Measurements from ENCODE around the gene ERC2. TPM values are rescaled to one million over a fixed set of nuclear protein-coding genes. Genes with fewer than 3 reads are reported as not detected.

Gene ERC2
- polyA plus RNA-seq, 1 experiment = 0.07 TPM

DNA sequence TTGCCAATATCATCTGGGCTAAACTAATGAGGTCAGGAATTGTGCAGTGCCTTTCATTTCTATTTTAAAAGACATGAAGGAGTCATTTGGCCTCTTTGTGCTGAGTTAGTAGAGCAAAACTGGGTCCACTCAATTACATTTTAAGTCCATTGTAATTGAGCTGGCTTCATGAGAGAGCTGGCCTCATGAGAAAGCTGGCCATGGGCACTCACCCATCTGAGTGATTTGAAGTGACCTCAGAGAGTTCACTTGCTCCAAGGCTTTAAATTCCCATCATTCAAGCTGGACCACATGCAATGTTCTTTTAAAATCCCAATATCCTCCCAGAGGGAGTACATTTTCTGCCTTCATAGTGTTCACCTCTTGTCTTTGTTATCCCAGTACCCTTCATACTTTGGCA, 645.3 kb downstream of the ERC2 start:
- TF ChIP-seq, protein P1, sequence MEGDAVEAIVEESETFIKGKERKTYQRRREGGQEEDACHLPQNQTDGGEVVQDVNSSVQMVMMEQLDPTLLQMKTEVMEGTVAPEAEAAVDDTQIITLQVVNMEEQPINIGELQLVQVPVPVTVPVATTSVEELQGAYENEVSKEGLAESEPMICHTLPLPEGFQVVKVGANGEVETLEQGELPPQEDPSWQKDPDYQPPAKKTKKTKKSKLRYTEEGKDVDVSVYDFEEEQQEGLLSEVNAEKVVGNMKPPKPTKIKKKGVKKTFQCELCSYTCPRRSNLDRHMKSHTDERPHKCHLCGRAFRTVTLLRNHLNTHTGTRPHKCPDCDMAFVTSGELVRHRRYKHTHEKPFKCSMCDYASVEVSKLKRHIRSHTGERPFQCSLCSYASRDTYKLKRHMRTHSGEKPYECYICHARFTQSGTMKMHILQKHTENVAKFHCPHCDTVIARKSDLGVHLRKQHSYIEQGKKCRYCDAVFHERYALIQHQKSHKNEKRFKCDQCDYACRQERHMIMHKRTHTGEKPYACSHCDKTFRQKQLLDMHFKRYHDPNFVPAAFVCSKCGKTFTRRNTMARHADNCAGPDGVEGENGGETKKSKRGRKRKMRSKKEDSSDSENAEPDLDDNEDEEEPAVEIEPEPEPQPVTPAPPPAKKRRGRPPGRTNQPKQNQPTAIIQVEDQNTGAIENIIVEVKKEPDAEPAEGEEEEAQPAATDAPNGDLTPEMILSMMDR (IDR thresholded peaks at IDR 0.05; ENCODE audit: insufficient read depth, low read depth, low read length) = no peak
- no peak for DNase-seq (ENCODE audit: low read depth)
- ChIA-PET POLR2A (no interaction called here), CTCF (no interaction called here)
- Histone ChIP-seq H3K36me3 (ENCODE audit: control insufficient read depth, insufficient read depth, low read length) (no peaks in the 10 kb centered on the region), H3K27me3 (ENCODE audit: control insufficient read depth, insufficient read depth, low read length) (no peaks in the 10 kb centered on the region; the same call in 1 of the 2 replicates), H3K4me3 (ENCODE audit: low read depth, low read length) (no peak overlapping the region)

DNA sequence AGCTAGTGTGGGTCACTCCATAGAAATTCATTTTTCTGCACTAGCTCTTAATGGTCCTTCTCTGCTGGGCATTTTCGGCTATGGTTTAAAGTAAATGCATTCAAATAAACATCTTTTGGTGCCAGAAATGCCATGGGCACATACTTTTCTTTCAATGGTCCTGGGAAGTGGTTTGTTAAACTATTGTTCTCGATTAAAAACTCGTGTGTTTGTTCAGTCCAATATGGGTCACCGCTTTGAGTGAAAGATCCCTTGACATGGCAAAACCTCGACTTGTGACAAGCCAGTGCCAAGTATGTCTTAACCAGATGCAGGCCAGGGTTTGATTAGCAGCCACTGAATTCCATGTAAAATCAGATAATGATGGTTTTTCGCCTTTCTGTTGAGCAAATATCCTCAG, 649.3 kb downstream of the ERC2 start:
- no peaks in the 10 kb centered on the region for H3K36me3 ChIP-seq (ENCODE audit: control insufficient read depth, insufficient read depth, low read length)
- H3K4me3 ChIP-seq (ENCODE audit: low read depth, low read length) = no peak overlapping the region
- ChIA-PET POLR2A (interaction anchor here (0.6 kb wide), 1 partner anchor 343 kb away, joined by 3 read pairs; no protein-coding TSS in a partner anchor), CTCF (no interaction called here)
- TF ChIP-seq, protein P1 (IDR thresholded peaks at IDR 0.05; ENCODE audit: insufficient read depth, low read depth, low read length) = no peak
- H3K27me3 ChIP-seq (ENCODE audit: control insufficient read depth, insufficient read depth, low read length) = peaks cover 2% of the 10 kb centered on the region
- DNase-seq (ENCODE audit: low read depth) = no peak

DNA sequence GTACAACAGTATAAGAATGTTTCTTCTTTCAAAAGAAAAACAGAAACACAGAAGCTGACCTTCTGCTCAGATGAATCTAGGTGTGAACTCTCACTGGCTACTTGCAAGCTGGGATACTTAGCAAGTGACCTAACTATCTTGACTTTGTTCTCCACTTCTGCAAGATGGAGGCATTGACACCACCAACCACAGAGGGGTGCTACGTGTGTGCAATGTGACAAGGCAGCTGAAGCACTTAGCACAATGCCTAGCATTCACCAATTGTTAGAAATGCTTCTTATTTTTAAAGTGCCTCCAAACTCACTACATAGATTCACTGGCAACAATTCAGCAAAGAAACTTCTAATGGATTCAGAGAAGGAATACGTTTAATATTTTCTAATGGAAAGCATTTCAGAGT, 649.8 kb downstream of the ERC2 start:
- CTCF ChIA-PET = no interaction called here

DNA sequence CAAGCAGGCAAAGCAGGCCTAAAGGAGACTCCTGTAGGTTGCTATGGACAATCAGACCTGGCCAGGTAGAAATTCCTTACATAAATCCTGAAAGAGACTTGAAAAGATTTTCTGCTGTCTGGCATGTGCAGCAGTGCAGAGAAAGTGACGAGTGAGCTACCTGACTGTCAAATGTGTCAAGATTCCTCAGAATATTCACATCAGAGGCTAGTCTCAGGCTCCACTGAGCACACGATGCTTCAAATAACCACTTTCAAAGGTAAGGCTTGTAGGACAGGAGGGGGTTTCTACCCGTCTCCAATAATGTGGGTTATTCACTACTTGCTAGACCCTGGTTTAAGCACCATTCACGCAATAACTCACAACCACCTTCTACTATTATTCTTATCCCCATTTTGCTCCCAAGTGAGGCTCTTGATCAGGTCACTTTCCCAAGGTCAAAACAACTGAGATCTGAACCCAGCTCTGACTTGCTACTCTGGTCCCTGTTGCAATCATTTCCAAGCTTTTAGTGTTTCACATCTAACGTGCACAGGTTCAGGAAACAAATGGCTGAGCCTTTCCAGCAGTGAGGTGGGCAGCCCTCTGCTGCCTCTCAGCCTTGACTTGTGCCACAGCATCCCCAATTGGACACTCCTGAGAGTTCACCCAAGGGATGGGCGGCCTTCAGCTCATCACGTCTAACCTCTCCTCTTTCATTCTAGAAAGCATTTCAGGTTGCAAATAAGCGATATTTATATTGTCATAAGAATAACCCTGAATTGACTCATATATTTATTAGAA, 651.3 kb downstream of the ERC2 start:
- TF ChIP-seq, protein P1 (IDR thresholded peaks at IDR 0.05; ENCODE audit: insufficient read depth, low read depth, low read length) = no peak
- Histone ChIP-seq H3K27me3 (ENCODE audit: control insufficient read depth, insufficient read depth, low read length) (peaks cover 3% of the 10 kb centered on the region), H3K36me3 (ENCODE audit: control insufficient read depth, insufficient read depth, low read length) (no peaks in the 10 kb centered on the region), H3K4me3 (ENCODE audit: low read depth, low read length) (no peak overlapping the region)
- CTCF ChIA-PET = no interaction called here
- DNase-seq (ENCODE audit: low read depth) = no peak
- POLR2A ChIA-PET = no interaction called here

More for the DNA sequence above, 649.8 kb downstream of the ERC2 start:
- no peaks in the 10 kb centered on the region for H3K36me3 ChIP-seq (ENCODE audit: control insufficient read depth, insufficient read depth, low read length)
- no peak overlapping the region for H3K4me3 ChIP-seq (ENCODE audit: low read depth, low read length)
- TF ChIP-seq, protein P1 (IDR thresholded peaks at IDR 0.05; ENCODE audit: insufficient read depth, low read depth, low read length) = no peak
- POLR2A ChIA-PET = interaction anchor here (0.6 kb wide), 1 partner anchor 342 kb away, joined by 3 read pairs; no protein-coding TSS in a partner anchor
- peaks cover 2% of the 10 kb centered on the region for H3K27me3 ChIP-seq (ENCODE audit: control insufficient read depth, insufficient read depth, low read length)
- DNase-seq (ENCODE audit: low read depth) = no peak

DNA sequence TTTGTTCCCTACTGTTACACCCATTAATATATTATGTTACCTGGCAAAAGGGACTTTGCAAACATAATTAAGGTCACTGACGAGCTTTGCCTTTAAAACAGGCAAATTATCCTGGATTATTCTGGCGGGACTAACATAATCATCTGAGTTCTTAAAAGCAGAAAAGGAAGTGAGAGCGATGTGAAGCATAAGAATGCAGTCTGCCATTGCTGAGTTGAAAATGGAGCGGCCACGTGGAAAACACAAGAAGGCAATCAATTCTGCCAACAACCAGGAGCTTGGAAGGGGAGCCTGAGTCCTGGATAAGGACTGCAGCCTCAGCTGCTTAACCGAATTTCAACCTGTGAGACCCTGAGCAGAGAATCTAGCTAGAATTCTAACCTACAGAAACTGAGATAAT, 653.0 kb downstream of the ERC2 start:
- peaks cover 3% of the 10 kb centered on the region for H3K27me3 ChIP-seq (ENCODE audit: control insufficient read depth, insufficient read depth, low read length)
- CTCF ChIA-PET = interaction anchor here (0.6 kb wide), 1 partner anchor 14 kb away, joined by 3 read pairs; no protein-coding TSS in a partner anchor
- H3K36me3 ChIP-seq (ENCODE audit: control insufficient read depth, insufficient read depth, low read length) = no peaks in the 10 kb centered on the region
- TF ChIP-seq, protein P1 (IDR thresholded peaks at IDR 0.05; ENCODE audit: insufficient read depth, low read depth, low read length) = no peak
- POLR2A ChIA-PET = no interaction called here
- DNase-seq (ENCODE audit: low read depth) = no peak
- H3K4me3 ChIP-seq (ENCODE audit: low read depth, low read length) = no peak overlapping the region
